ENCODE data around the gene NEURL1.

GRCh38 chr10:103450201-103450695 lies 43.3 kb upstream of the NEURL1 start:
- TF ChIP-seq CTCF (IDR thresholded peaks at IDR 0.05) (no peak), REST (IDR thresholded peaks at IDR 0.05; ENCODE audit: insufficient read depth in 1 of 2, low read depth in 2 of 2, low read length in 1 of 2) (no peak), TCF7L2 (IDR thresholded peaks at IDR 0.05; ENCODE audit: low read depth, low read length) (no peak), POLR2AphosphoS5 (IDR thresholded peaks at IDR 0.05; ENCODE audit: low read depth, low read length) (no peak)
